MM.1S (cell line): ENCODE measurements around the gene TRAPPC10.
A peak's percentile ranks its signal among the peaks of the same experiment; 100 is the strongest.

Experiments used
- DNase-seq: peaks from one replicate; pipeline ENCODE4 v3.0.0-alpha.2; 2015
- H2AFZ ChIP-seq: fragments of 300-600 bp; sonication (generic); 2 replicates; pipeline ENCODE4 v1.6.0; 2016; ENCODE audit warnings: antibody characterized with exemption, low read length
- H3F3A ChIP-seq: fragments of 300-600 bp; sonication (generic); 2 replicates; pipeline ENCODE4 v1.6.1; 2016; ENCODE audit warnings: mild to moderate bottlenecking, antibody characterized with exemption, low read length, moderate library complexity, mixed read lengths; ENCODE audit not compliant: insufficient read depth
- H3K27ac ChIP-seq: fragments of 300-600 bp; sonication (generic); 2 replicates; pipeline ENCODE4 v1.5.1; 2016; ENCODE audit warnings: mild to moderate bottlenecking, low read length
- H3K27me3 ChIP-seq: fragments of 300-600 bp; sonication (generic); replicated peaks from 2 replicates; pipeline ENCODE4 v1.6.0; 2016; ENCODE audit warnings: low read length; ENCODE audit not compliant: insufficient read depth
- H3K36me3 ChIP-seq: fragments of 300-600 bp; sonication (generic); replicated peaks from 2 replicates; pipeline ENCODE4 v1.6.1; 2016; ENCODE audit warnings: mild to moderate bottlenecking, low read length, mixed read lengths; ENCODE audit not compliant: insufficient read depth
- H3K4me1 ChIP-seq: fragments of 300-600 bp; sonication (generic); 2 replicates; pipeline ENCODE4 v1.6.1; 2016; ENCODE audit warnings: low read length, mixed read lengths
- H3K4me2 ChIP-seq: fragments of 300-600 bp; sonication (generic); 2 replicates; pipeline ENCODE4 v1.6.0; 2016; ENCODE audit warnings: low read depth, low read length
- H3K4me3 ChIP-seq: fragments of 300-600 bp; sonication (generic); 2 replicates; pipeline ENCODE4 v1.5.1; 2016; ENCODE audit warnings: low read length, mixed read lengths
- H3K79me2 ChIP-seq: fragments of 300-600 bp; sonication (generic); 2 replicates; pipeline ENCODE4 v1.6.1; 2016; ENCODE audit warnings: mixed run types, low read length, mixed read lengths
- H3K9ac ChIP-seq: fragments of 300-600 bp; sonication (generic); 2 replicates; pipeline ENCODE4 v1.6.1; 2016; ENCODE audit warnings: low read length, mixed read lengths
- H3K9me2 ChIP-seq: fragments of 300-600 bp; sonication (generic); replicated peaks from 2 replicates; pipeline ENCODE4 v1.6.1; 2016; ENCODE audit warnings: mild to moderate bottlenecking, low read length, mixed read lengths; ENCODE audit not compliant: insufficient read depth
- H3K9me3 ChIP-seq: fragments of 300-600 bp; sonication (generic); replicated peaks from 2 replicates; pipeline ENCODE4 v1.6.1; 2016; ENCODE audit warnings: mild to moderate bottlenecking, low read length, mixed read lengths; ENCODE audit not compliant: insufficient read depth
- H4K20me1 ChIP-seq: fragments of 300-600 bp; sonication (generic); 2 replicates; pipeline ENCODE4 v1.6.1; 2016; ENCODE audit warnings: mild to moderate bottlenecking, low read length, moderate library complexity, mixed read lengths; ENCODE audit not compliant: insufficient read depth
- EZH2 ChIP-seq: fragments of 300-600 bp; sonication (generic); optimal IDR thresholded peaks from 2 replicates; pipeline ENCODE3; 2017; ENCODE audit warnings: low read depth, mild to moderate bottlenecking, antibody characterized with exemption, low read length, mixed read lengths
- EZH2phosphoT487 ChIP-seq: fragments of 300-600 bp; sonication (generic); IDR thresholded peaks from 2 replicates; pipeline ENCODE4 v1.6.1; 2018; ENCODE audit warnings: antibody characterized with exemption, low read length
- TF ChIP-seq, protein P1 (sequence below): fragments of 300-600 bp; sonication (generic); IDR thresholded peaks from 2 replicates; pipeline ENCODE4 v1.5.1; 2016; ENCODE audit warnings: antibody characterized with exemption, low read length, mixed read lengths

TRAPPC10 gene

DNA sequence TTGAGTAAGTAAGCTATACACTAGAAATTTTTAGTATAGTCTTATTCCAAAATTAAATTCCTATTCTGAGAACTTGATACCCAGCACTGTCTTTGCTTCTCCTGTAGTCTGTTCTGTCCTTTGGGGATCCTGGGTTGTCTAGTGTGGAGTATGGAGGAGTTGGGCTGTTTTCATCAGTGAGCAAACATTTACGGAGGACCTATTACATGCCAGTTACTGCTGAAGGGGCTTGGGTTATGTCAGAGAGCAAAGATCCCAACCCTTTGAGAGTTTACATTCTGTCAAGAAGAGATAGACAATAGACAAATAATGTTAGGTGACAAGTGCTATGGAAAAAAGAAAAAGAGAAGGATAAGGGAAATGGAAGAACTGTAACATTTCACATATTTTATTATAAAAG lies 9.0 kb downstream of the TRAPPC10 start:
- Histone ChIP-seq H3K4me2 (peak overlapping the region; percentile 8; the same call in 1 of the 2 replicates), H3K9me2 (no peaks in the 10 kb centered on the region), H3F3A (peaks cover 18% of the 10 kb centered on the region; the same call in 1 of the 2 replicates), H3K79me2 (peaks cover 100% of the 10 kb centered on the region), H3K4me1 (peaks cover 15% of the 10 kb centered on the region), H3K9ac (no peak overlapping the region), H4K20me1 (peaks cover 77% of the 10 kb centered on the region), H3K36me3 (no peaks in the 10 kb centered on the region), H2AFZ (no peak overlapping the region), H3K9me3 (no peaks in the 10 kb centered on the region), H3K27ac (peak overlapping the region; percentile 7; the same call in 1 of the 2 replicates), H3K27me3 (no peaks in the 10 kb centered on the region), H3K4me3 (no peak overlapping the region)
- TF ChIP-seq, protein P1, sequence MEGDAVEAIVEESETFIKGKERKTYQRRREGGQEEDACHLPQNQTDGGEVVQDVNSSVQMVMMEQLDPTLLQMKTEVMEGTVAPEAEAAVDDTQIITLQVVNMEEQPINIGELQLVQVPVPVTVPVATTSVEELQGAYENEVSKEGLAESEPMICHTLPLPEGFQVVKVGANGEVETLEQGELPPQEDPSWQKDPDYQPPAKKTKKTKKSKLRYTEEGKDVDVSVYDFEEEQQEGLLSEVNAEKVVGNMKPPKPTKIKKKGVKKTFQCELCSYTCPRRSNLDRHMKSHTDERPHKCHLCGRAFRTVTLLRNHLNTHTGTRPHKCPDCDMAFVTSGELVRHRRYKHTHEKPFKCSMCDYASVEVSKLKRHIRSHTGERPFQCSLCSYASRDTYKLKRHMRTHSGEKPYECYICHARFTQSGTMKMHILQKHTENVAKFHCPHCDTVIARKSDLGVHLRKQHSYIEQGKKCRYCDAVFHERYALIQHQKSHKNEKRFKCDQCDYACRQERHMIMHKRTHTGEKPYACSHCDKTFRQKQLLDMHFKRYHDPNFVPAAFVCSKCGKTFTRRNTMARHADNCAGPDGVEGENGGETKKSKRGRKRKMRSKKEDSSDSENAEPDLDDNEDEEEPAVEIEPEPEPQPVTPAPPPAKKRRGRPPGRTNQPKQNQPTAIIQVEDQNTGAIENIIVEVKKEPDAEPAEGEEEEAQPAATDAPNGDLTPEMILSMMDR = no peak
- no peak for TF ChIP-seq EZH2
- TF ChIP-seq EZH2phosphoT487 = no peak
- DNase-seq = no peak

GRCh38 chr21:44024257-44024656 lies 12.1 kb downstream of the TRAPPC10 start:
- Histone ChIP-seq H3F3A (peaks cover 15% of the 10 kb centered on the region; the same call in 1 of the 2 replicates), H3K79me2 (peaks cover 100% of the 10 kb centered on the region), H3K4me1 (peaks cover 12% of the 10 kb centered on the region), H3K27ac (no peak overlapping the region), H3K27me3 (no peaks in the 10 kb centered on the region), H4K20me1 (peaks cover 77% of the 10 kb centered on the region), H3K4me3 (no peak overlapping the region), H3K9me3 (no peaks in the 10 kb centered on the region), H3K9me2 (no peaks in the 10 kb centered on the region), H2AFZ (no peak overlapping the region), H3K9ac (no peak overlapping the region), H3K36me3 (no peaks in the 10 kb centered on the region), H3K4me2 (no peak overlapping the region)
- no peak for DNase-seq
- TF ChIP-seq, protein P1 = no peak
- no peak for TF ChIP-seq EZH2

- no peak for TF ChIP-seq EZH2
- TF ChIP-seq EZH2phosphoT487 = no peak
- Histone ChIP-seq H2AFZ (no peak overlapping the region), H3K27ac (no peak overlapping the region), H3K27me3 (no peaks in the 10 kb centered on the region), H3K4me2 (no peak overlapping the region), H3K9ac (no peak overlapping the region), H3K9me3 (no peaks in the 10 kb centered on the region), H3K79me2 (peaks cover 100% of the 10 kb centered on the region), H4K20me1 (peaks cover 75% of the 10 kb centered on the region), H3K36me3 (no peaks in the 10 kb centered on the region), H3K4me3 (no peak overlapping the region), H3F3A (peaks cover 15% of the 10 kb centered on the region; the same call in 1 of the 2 replicates), H3K4me1 (peaks cover 12% of the 10 kb centered on the region), H3K9me2 (no peaks in the 10 kb centered on the region)
- no peak for DNase-seq
Observed at GRCh38 chr21:44024887-44025353, 12.8 kb downstream of the TRAPPC10 start.

DNA sequence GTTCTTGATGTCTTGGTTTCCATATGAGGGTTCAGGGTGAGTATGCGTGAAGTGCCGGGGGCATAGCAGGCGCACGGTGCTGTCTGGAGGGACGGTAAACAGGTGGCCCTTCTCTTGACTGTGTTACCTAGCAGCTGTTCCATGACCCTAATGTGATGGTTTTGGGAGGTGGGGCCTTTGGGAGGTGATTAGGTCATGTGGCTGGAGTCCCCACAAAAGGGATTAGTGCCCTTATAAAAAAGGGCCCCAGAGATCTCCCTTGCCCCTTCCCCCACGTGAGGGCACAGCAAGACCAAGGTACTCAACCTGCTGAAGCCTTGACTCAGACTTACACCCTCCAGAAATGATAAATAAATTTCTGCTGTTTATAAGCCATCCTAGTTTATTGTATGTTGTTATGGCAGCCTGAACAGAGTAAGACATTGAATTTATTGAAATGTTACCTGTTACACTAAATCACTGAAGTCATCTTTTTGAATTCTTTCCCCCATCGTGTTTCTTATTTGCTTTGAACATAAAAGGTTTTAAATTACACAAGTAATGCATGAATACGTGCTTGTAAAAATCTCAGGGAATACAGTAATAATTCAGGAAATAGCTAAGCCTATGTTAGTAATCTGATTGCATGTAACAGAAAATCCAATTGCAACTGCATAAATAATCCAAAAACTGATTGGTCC lies 15.6 kb downstream of the TRAPPC10 start:
- Histone ChIP-seq H4K20me1 (peaks cover 64% of the 10 kb centered on the region), H3K9me3 (no peaks in the 10 kb centered on the region), H3K79me2 (peaks cover 99% of the 10 kb centered on the region), H3K4me2 (no peak overlapping the region), H3K27ac (no peak overlapping the region), H3K9me2 (no peaks in the 10 kb centered on the region), H3F3A (0 out of 2 replicates have a peak, but pooled peaks cover 2% of the 10 kb centered on the region), H2AFZ (no peak overlapping the region), H3K4me3 (no peak overlapping the region), H3K9ac (no peak overlapping the region), H3K4me1 (no peaks in the 10 kb centered on the region), H3K27me3 (no peaks in the 10 kb centered on the region), H3K36me3 (peaks cover 8% of the 10 kb centered on the region; the same call in 1 of the 2 replicates)
- DNase-seq = no peak
- no peak for TF ChIP-seq EZH2
- no peak for TF ChIP-seq EZH2phosphoT487
- TF ChIP-seq, protein P1 = no peak
